Activated B cell treated with CpG ODN at 0.5 μM for 24 hours (primary cell): ENCODE measurements around the gene CSNK2B. TPM values are rescaled to one million over a fixed set of nuclear protein-coding genes. Genes with fewer than 3 reads are reported as not detected.

Source experiments
- ATAC-seq: fragments of 200-7000 bp; cut with Tn5 transposase; one replicate; pipeline ENCODE4 v1.10.0; 2021; ENCODE audit warnings: low read depth, mild to moderate bottlenecking, moderate library complexity
- CTCF ChIA-PET: fragments of 350-600 bp; sonication (Branson Sonifier 250); formaldehyde crosslinking; loops from one replicate; lab custom pipeline; 2021; ENCODE audit warnings: antibody characterized with exemption; lab: Charles Lee
- POLR2A ChIA-PET: fragments of 350-600 bp; sonication (Branson Sonifier 250); formaldehyde crosslinking; loops from one replicate; lab custom pipeline; 2021; ENCODE audit warnings: antibody characterized with exemption; lab: Charles Lee
- DNase-seq: peaks from one replicate; pipeline ENCODE4 v3.0.0; 2022
- H3K27ac Mint-ChIP-seq: one replicate; pipeline ENCODE4 v1.8.0; 2020; ENCODE audit warnings: mixed read lengths
- H3K27me3 Mint-ChIP-seq: one replicate; pipeline ENCODE4 v1.8.0; 2021; ENCODE audit warnings: mixed read lengths
- H3K36me3 Mint-ChIP-seq: one replicate; pipeline ENCODE4 v1.8.0; 2021; ENCODE audit warnings: low read depth, mixed read lengths
- H3K4me1 Mint-ChIP-seq: one replicate; pipeline ENCODE4 v1.8.0; 2021; ENCODE audit warnings: mixed read lengths
- H3K4me3 Mint-ChIP-seq: one replicate; pipeline ENCODE4 v1.8.0; 2020; ENCODE audit warnings: mild to moderate bottlenecking, mixed read lengths
- H3K9me3 Mint-ChIP-seq: one replicate; pipeline ENCODE4 v1.8.0; 2020; ENCODE audit warnings: mixed read lengths
- intact Hi-C: fragments of 100-400 bp; cut with micrococcal nuclease; formaldehyde crosslinking; loops from one replicate; pipeline ENCODE4 v1.15.1; 2024
- total RNA-seq: library from RNA; stranded (reverse); gene quantifications from 2 replicates; pipeline ENCODE4 v1.2.3, GENCODE V29; 2022
- TF ChIP-seq, protein P1 (sequence below): fragments of 200-600 bp; IDR thresholded peaks from one replicate; pipeline ENCODE4 v1.8.0; 2022; ENCODE audit warnings: antibody characterized with exemption, mild to moderate bottlenecking

CSNK2B gene
- total RNA-seq, 1 donor from 2014 or later: 191 TPM

DNA sequence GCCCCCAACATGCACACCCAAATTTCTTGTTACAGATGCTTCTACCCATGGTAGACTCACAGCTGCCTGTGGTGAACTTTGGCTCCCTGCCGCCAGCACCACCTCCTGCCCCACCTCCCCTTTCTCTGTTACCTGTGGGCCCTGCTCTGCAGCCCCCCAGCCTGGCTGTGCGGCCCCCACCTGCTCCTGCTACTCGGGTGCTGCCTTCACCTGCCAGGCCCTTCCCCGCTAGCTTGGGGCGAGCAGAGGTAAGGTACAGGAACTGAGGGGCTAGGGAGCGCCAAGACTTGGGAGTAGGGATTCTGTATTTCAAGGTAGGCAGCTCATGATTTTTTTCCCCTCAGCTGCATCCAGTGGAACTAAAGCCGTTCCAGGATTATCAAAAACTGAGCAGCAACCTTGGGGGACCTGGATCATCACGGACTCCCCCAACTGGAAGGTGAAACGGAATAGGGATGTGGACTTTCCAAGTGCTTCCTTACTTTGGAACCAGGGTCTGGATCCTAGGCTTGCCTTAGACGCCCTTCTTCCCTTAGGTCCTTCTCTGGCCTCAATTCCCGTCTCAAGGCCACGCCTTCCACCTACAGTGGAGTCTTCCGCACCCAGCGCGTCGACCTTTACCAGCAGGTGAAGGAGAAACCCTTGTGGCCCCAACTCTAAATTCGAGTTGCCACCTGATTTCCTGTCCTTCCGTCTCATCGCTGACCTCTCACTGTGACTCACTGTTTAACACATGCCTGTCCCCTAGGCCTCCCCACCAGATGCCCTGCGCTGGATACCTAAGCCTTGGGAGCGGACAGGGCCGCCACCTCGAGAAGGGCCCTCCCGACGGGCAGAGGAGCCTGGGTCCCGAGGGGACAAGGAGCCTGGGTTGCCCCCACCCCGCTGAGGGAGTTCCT is 28.9 kb upstream of the CSNK2B start:
- peaks cover 90% of the 10 kb centered on the region for H3K36me3 Mint-ChIP-seq
- no peaks in the 10 kb centered on the region for H3K27me3 Mint-ChIP-seq
- no peaks in the 10 kb centered on the region for H3K9me3 Mint-ChIP-seq
- no peak for ATAC-seq
- H3K27ac Mint-ChIP-seq: peak overlapping the region; percentile 12
- H3K4me1 Mint-ChIP-seq: no peaks in the 10 kb centered on the region
- no peak for DNase-seq
- ChIA-PET POLR2A (interaction anchor here (0.7 to 1.7 kb wide), 2 partner anchors 16 to 146 kb away, joined by 4 read pairs; partner anchors contain the start of gene BAG6), CTCF (no interaction called here)
- intact Hi-C loops: no loop called here
- H3K4me3 Mint-ChIP-seq: no peak overlapping the region
- TF ChIP-seq, protein P1, sequence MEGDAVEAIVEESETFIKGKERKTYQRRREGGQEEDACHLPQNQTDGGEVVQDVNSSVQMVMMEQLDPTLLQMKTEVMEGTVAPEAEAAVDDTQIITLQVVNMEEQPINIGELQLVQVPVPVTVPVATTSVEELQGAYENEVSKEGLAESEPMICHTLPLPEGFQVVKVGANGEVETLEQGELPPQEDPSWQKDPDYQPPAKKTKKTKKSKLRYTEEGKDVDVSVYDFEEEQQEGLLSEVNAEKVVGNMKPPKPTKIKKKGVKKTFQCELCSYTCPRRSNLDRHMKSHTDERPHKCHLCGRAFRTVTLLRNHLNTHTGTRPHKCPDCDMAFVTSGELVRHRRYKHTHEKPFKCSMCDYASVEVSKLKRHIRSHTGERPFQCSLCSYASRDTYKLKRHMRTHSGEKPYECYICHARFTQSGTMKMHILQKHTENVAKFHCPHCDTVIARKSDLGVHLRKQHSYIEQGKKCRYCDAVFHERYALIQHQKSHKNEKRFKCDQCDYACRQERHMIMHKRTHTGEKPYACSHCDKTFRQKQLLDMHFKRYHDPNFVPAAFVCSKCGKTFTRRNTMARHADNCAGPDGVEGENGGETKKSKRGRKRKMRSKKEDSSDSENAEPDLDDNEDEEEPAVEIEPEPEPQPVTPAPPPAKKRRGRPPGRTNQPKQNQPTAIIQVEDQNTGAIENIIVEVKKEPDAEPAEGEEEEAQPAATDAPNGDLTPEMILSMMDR: no peak

GRCh38 chr6:31639043-31639442 is 26.8 kb upstream of the CSNK2B start:
- CTCF ChIA-PET: interaction anchor here (1.5 kb wide), 1 partner anchor 88 kb away, joined by 3 read pairs; no protein-coding TSS in a partner anchor
- ATAC-seq (no peak), DNase-seq (no peak)
- TF ChIP-seq, protein P1: no peak
- Mint-ChIP-seq H3K27me3 (no peaks in the 10 kb centered on the region), H3K9me3 (no peaks in the 10 kb centered on the region), H3K4me1 (no peaks in the 10 kb centered on the region), H3K36me3 (peaks cover 81% of the 10 kb centered on the region), H3K27ac (no peak overlapping the region), H3K4me3 (no peak overlapping the region)
- POLR2A ChIA-PET: interaction anchor here (0.8 to 1.7 kb wide), 4 partner anchors 13 to 203 kb away, joined by 3 to 6 read pairs (median 4); partner anchors contain the start of gene BAG6
- intact Hi-C loops: no loop called here

- no peaks in the 10 kb centered on the region for H3K4me1 Mint-ChIP-seq
- no peaks in the 10 kb centered on the region for H3K27me3 Mint-ChIP-seq
- DNase-seq (no peak), ATAC-seq (no peak)
- intact Hi-C loops: no loop called here
- ChIA-PET CTCF (no interaction called here), POLR2A (interaction anchor here (1.2 to 1.7 kb wide), 2 partner anchors 18 to 203 kb away, joined by 3 to 6 read pairs; no protein-coding TSS in a partner anchor)
- peaks cover 80% of the 10 kb centered on the region for H3K36me3 Mint-ChIP-seq
- H3K27ac Mint-ChIP-seq: no peak overlapping the region
- H3K4me3 Mint-ChIP-seq: no peak overlapping the region
- TF ChIP-seq, protein P1: no peak
- H3K9me3 Mint-ChIP-seq: no peaks in the 10 kb centered on the region
These were observed 26.4 kb upstream of the CSNK2B start for GRCh38 chr6:31639449-31639861.

DNA sequence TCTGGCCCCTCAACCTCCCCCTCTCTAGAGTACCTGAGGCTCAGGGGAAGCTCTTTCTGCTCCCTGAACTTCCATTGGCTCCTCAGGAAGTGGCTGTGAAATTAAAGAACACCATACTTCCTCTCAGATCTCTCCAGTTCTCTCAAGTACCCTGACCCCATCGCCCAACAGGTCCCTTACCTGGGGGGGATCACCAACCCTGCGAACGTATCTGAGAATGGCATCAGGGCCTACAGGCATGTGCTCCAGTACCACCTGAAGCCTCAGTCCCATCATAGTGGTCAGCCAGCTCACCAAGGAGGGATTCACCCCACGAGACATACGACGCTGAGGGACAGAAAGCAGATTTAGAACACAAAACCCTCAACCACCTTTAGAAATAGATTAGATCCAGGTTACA is 25.3 kb upstream of the CSNK2B start:
- ChIA-PET POLR2A (interaction anchor here (1.1 to 1.7 kb wide), 3 partner anchors 12 to 46 kb away, joined by 3 to 6 read pairs (median 4); partner anchors contain the start of gene BAG6), CTCF (no interaction called here)
- Mint-ChIP-seq H3K4me3 (no peak overlapping the region), H3K27me3 (no peaks in the 10 kb centered on the region), H3K9me3 (no peaks in the 10 kb centered on the region), H3K36me3 (peaks cover 80% of the 10 kb centered on the region), H3K27ac (no peak overlapping the region), H3K4me1 (no peaks in the 10 kb centered on the region)
- ATAC-seq: no peak
- intact Hi-C loops: no loop called here
- TF ChIP-seq, protein P1: no peak
- DNase-seq: no peak

DNA sequence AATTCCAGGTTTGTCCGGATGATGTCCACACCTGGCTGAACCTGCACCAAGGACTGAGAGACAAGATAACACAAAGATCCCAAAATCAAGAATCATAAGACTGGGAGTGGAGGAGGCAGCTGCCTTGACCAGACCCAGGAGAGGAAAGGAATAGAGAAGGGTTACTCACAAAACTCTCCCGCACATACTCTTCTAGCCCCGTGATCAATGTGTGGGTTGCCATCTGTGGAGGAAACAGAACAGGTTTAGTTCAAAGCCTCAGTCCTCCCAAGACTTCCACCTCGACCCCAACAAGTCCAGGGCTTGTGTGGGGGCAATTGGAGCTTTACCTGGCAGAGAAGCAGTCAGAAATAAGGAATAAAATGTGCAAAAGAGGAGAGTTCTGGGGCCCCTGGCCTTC is 24.5 kb upstream of the CSNK2B start:
- ChIA-PET CTCF (no interaction called here), POLR2A (interaction anchor here (1.1 kb wide), 1 partner anchor 45 kb away, joined by 3 read pairs; no protein-coding TSS in a partner anchor)
- Mint-ChIP-seq H3K9me3 (no peaks in the 10 kb centered on the region), H3K4me3 (no peak overlapping the region), H3K27ac (no peak overlapping the region), H3K4me1 (no peaks in the 10 kb centered on the region), H3K36me3 (peaks cover 80% of the 10 kb centered on the region), H3K27me3 (no peaks in the 10 kb centered on the region)
- no peak for ATAC-seq
- intact Hi-C loops: no loop called here
- TF ChIP-seq, protein P1: no peak
- DNase-seq: no peak
